ENCODE results near the gene SDK1. TPM values are rescaled to one million over a fixed set of nuclear protein-coding genes. Genes with fewer than 3 reads are reported as not detected.

SDK1 gene
- total and polyA plus RNA-seq, 4 donors, result 0.12 to 0.47 (median 0.36) TPM

- Histone ChIP-seq H3K9me3 (ENCODE audit: control insufficient read depth in 4 of 4, low read length in 3 of 4) (no peaks in the 10 kb centered on the region), H3K27me3 (ENCODE audit: control insufficient read depth in 4 of 4, insufficient read depth in 4 of 4, low read length in 3 of 4) (no peaks in the 10 kb centered on the region), H3K36me3 (ENCODE audit: control insufficient read depth in 4 of 4, insufficient read depth in 3 of 4, low read depth in 1 of 4, low read length in 3 of 4) (no peaks in the 10 kb centered on the region), H3K9ac (ENCODE audit: low read depth in 1 of 2, low read length in 2 of 2) (no peak overlapping the region), H3K4me3 (ENCODE audit: low read depth in 1 of 3, low read length in 3 of 3) (no peak overlapping the region), H3K4me1 (ENCODE audit: control insufficient read depth in 4 of 4, insufficient read depth in 4 of 4, low read length in 3 of 4) (no peaks in the 10 kb centered on the region), H3K27ac (ENCODE audit: low read depth in 1 of 2, low read length in 2 of 2) (no peak overlapping the region)
- no peak for TF ChIP-seq YY1 (IDR thresholded peaks at IDR 0.05)
- TF ChIP-seq GABPA (IDR thresholded peaks at IDR 0.05 in 1 of 2, conservative IDR thresholded peaks at IDR 0.05 in 1 of 2), result no peak
- TF ChIP-seq MAX (IDR thresholded peaks at IDR 0.05), result no peak
- TF ChIP-seq, protein P1, sequence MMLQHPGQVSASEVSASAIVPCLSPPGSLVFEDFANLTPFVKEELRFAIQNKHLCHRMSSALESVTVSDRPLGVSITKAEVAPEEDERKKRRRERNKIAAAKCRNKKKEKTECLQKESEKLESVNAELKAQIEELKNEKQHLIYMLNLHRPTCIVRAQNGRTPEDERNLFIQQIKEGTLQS (IDR thresholded peaks at IDR 0.05), result no peak
- TF ChIP-seq RXRA (IDR thresholded peaks at IDR 0.05), result no peak
- TF ChIP-seq, protein P2, sequence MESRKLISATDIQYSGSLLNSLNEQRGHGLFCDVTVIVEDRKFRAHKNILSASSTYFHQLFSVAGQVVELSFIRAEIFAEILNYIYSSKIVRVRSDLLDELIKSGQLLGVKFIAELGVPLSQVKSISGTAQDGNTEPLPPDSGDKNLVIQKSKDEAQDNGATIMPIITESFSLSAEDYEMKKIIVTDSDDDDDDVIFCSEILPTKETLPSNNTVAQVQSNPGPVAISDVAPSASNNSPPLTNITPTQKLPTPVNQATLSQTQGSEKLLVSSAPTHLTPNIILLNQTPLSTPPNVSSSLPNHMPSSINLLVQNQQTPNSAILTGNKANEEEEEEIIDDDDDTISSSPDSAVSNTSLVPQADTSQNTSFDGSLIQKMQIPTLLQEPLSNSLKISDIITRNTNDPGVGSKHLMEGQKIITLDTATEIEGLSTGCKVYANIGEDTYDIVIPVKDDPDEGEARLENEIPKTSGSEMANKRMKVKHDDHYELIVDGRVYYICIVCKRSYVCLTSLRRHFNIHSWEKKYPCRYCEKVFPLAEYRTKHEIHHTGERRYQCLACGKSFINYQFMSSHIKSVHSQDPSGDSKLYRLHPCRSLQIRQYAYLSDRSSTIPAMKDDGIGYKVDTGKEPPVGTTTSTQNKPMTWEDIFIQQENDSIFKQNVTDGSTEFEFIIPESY (IDR thresholded peaks at IDR 0.05), result no peak
- TF ChIP-seq JUND (IDR thresholded peaks at IDR 0.05), result no peak
- TF ChIP-seq, protein P3, sequence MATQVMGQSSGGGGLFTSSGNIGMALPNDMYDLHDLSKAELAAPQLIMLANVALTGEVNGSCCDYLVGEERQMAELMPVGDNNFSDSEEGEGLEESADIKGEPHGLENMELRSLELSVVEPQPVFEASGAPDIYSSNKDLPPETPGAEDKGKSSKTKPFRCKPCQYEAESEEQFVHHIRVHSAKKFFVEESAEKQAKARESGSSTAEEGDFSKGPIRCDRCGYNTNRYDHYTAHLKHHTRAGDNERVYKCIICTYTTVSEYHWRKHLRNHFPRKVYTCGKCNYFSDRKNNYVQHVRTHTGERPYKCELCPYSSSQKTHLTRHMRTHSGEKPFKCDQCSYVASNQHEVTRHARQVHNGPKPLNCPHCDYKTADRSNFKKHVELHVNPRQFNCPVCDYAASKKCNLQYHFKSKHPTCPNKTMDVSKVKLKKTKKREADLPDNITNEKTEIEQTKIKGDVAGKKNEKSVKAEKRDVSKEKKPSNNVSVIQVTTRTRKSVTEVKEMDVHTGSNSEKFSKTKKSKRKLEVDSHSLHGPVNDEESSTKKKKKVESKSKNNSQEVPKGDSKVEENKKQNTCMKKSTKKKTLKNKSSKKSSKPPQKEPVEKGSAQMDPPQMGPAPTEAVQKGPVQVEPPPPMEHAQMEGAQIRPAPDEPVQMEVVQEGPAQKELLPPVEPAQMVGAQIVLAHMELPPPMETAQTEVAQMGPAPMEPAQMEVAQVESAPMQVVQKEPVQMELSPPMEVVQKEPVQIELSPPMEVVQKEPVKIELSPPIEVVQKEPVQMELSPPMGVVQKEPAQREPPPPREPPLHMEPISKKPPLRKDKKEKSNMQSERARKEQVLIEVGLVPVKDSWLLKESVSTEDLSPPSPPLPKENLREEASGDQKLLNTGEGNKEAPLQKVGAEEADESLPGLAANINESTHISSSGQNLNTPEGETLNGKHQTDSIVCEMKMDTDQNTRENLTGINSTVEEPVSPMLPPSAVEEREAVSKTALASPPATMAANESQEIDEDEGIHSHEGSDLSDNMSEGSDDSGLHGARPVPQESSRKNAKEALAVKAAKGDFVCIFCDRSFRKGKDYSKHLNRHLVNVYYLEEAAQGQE (IDR thresholded peaks at IDR 0.05), result no peak
- no peak for TF ChIP-seq RAD21 (IDR thresholded peaks at IDR 0.05)
- no peak for TF ChIP-seq HNF4G (IDR thresholded peaks at IDR 0.05)
- TF ChIP-seq TAF1 (conservative IDR thresholded peaks at IDR 0.05), result no peak
- no peak for TF ChIP-seq EGR1 (IDR thresholded peaks at IDR 0.05; ENCODE audit: low read depth in 2 of 2)
- TF ChIP-seq, protein P4, sequence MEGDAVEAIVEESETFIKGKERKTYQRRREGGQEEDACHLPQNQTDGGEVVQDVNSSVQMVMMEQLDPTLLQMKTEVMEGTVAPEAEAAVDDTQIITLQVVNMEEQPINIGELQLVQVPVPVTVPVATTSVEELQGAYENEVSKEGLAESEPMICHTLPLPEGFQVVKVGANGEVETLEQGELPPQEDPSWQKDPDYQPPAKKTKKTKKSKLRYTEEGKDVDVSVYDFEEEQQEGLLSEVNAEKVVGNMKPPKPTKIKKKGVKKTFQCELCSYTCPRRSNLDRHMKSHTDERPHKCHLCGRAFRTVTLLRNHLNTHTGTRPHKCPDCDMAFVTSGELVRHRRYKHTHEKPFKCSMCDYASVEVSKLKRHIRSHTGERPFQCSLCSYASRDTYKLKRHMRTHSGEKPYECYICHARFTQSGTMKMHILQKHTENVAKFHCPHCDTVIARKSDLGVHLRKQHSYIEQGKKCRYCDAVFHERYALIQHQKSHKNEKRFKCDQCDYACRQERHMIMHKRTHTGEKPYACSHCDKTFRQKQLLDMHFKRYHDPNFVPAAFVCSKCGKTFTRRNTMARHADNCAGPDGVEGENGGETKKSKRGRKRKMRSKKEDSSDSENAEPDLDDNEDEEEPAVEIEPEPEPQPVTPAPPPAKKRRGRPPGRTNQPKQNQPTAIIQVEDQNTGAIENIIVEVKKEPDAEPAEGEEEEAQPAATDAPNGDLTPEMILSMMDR (IDR thresholded peaks at IDR 0.05; ENCODE audit: low read depth, low read length, missing input control), result no peak
- TF ChIP-seq FOXA2 (IDR thresholded peaks at IDR 0.05), result no peak
- no peak for TF ChIP-seq HNF4A (conservative IDR thresholded peaks at IDR 0.05)
- TF ChIP-seq SP1 (IDR thresholded peaks at IDR 0.05), result no peak
- DNase-seq (ENCODE audit: low spot score), result no peak
- 81% methylated on average over 14 of the region's 14 CpGs for whole genome bisulfite sequencing
These were observed 340.5 kb downstream of the SDK1 start for GRCh38 chr7:3641582-3641981.

DNA sequence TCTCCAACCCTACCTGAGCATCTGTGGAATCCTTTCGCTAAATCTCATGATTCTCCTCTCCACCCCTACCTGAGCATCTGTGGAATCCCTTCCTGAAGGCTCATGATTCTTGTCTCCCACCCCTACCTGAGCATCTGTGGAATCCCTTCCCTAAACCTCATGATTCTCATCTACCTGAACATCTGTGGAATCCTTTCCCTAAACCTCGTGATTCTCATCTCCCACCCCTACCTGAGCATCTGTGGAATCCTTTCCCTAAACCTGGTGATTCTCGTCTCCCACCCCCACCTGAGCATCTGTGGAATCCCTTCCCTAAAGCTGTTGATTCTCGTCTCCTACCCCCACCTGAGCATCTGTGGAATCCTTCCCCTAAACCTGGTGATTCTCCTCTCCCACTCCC, 342.0 kb downstream of the SDK1 start:
- Histone ChIP-seq H3K27me3 (ENCODE audit: control insufficient read depth in 4 of 4, insufficient read depth in 4 of 4, low read length in 3 of 4) (no peaks in the 10 kb centered on the region), H3K4me3 (ENCODE audit: low read depth in 1 of 3, low read length in 3 of 3) (no peak overlapping the region), H3K4me1 (ENCODE audit: control insufficient read depth in 4 of 4, insufficient read depth in 4 of 4, low read length in 3 of 4) (no peaks in the 10 kb centered on the region), H3K36me3 (ENCODE audit: control insufficient read depth in 4 of 4, insufficient read depth in 3 of 4, low read depth in 1 of 4, low read length in 3 of 4) (no peaks in the 10 kb centered on the region), H3K9ac (ENCODE audit: low read depth in 1 of 2, low read length in 2 of 2) (no peak overlapping the region), H3K27ac (ENCODE audit: low read depth in 1 of 2, low read length in 2 of 2) (no peak overlapping the region), H3K9me3 (ENCODE audit: control insufficient read depth in 4 of 4, low read length in 3 of 4) (no peaks in the 10 kb centered on the region)
- 79% methylated on average over 4 of the region's 4 CpGs for WGBS
- TF ChIP-seq GABPA (IDR thresholded peaks at IDR 0.05 in 1 of 2, conservative IDR thresholded peaks at IDR 0.05 in 1 of 2), result no peak
- no peak for TF ChIP-seq EGR1 (IDR thresholded peaks at IDR 0.05; ENCODE audit: low read depth in 2 of 2)
- TF ChIP-seq, protein P3 (IDR thresholded peaks at IDR 0.05), result no peak
- TF ChIP-seq HNF4A (conservative IDR thresholded peaks at IDR 0.05), result no peak
- no peak for TF ChIP-seq SP1 (IDR thresholded peaks at IDR 0.05)
- DNase-seq (ENCODE audit: low spot score), result no peak

Measured in liver (tissue), 9 donors.